Ovary (tissue), 9 donors: ENCODE measurements around the gene ASAP2. TPM values are rescaled to one million over a fixed set of nuclear protein-coding genes. Genes with fewer than 3 reads are reported as not detected.

Experiments used
- DNase-seq, 5 donors: peaks; one replicate each; pipeline ENCODE4 v3.0.0-alpha.2; 2019 to 2020
- H3K27ac ChIP-seq, 2 donors: fragments of 200-600 bp; one replicate each; pipeline versions ENCODE4 v1.5.1 to v1.8.0; 2019 to 2022
- H3K27me3 ChIP-seq: fragments of 200-600 bp; one replicate; pipeline ENCODE4 v1.8.0; 2022
- H3K36me3 ChIP-seq: fragments of 200-600 bp; sonication (generic); one replicate; pipeline ENCODE4 v1.5.1; 2019
- H3K4me1 ChIP-seq: one replicate; pipeline ENCODE4 v1.8.1; 2013; ENCODE audit warnings: mild to moderate bottlenecking, moderate library complexity; ENCODE audit not compliant: insufficient read depth
- H3K4me3 ChIP-seq: fragments of 200-600 bp; sonication (generic); one replicate; pipeline ENCODE4 v1.5.1; 2017
- H3K9me3 ChIP-seq, 2 donors: fragments of 200-600 bp in 1 of 2; sonication (generic) in 1 of 2; one replicate each; pipeline versions ENCODE4 v1.5.1 to v1.8.1; 2013 to 2019; ENCODE audit warnings: mild to moderate bottlenecking in 1 of 2, moderate library complexity in 1 of 2
- EP300 ChIP-seq: sonication (generic); formaldehyde crosslinking; IDR thresholded peaks from one replicate; pipeline ENCODE4 v1.6.1; 2017; ENCODE audit warnings: antibody characterized with exemption
- POLR2A ChIP-seq: fragments of 450-650 bp; IDR thresholded peaks from one replicate; pipeline ENCODE4 v1.6.1; 2017; ENCODE audit warnings: antibody characterized with exemption, mild to moderate bottlenecking, moderate library complexity
- WGBS, 3 donors: extraction: QIAGEN DNeasy Blood & Tissue Kit in 1 of 3; methylation state at CpG; one replicate each; pipeline versions ENCODE4 v1.1.5 to v1.1.7; 2013 to 2017; 5-methylcytosine and 5-hydroxymethylcytosine counted together
- intact Hi-C, 4 donors: fragments of 100-400 bp; cut with DNase I; formaldehyde crosslinking; loops; one replicate each; pipeline versions ENCODE4 v1.11.0 to v1.15.1; 2022 to 2023
- polyA plus RNA-seq, 2 donors: library from polyadenylated mRNA; stranded (reverse); fragments of 200-250 nt in 1 of 2; fragments of 350-450 nt in 1 of 2; fragmentation: Illumina TruSeq in 1 of 2; extraction: RNeasy Lipid Tissue Mini Kit (QIAGEN cat#74804) in 1 of 2; gene quantifications; one replicate each; pipeline ENCODE4 v1.2.3, GENCODE V29; 2013 to 2014
- total RNA-seq, 7 donors: library from RNA; depleted of rRNA in 2 of 7; stranded (reverse); fragments of >200 nt in 2 of 7; fragmentation: NEBNext Ultra II Directional in 3 of 7; extraction: Animal tissue kit (Norgen Biotek cat#: 25700) in 3 of 7; gene quantifications; one replicate each; pipeline versions ENCODE4 v1.1.0 to v1.2.4, GENCODE V29; 2016 to 2023
- TF ChIP-seq, protein P1 (sequence below), 3 donors: fragments of 450-650 bp in 2 of 3; fragments of 200-600 bp in 1 of 3; IDR thresholded peaks; one replicate each; pipeline versions ENCODE4 v1.5.1 to v1.8.0; 2016 to 2022; ENCODE audit warnings: antibody characterized with exemption in 3 of 3, mild to moderate bottlenecking in 1 of 3
- donor health status: DM: no; HTN: no; CAD: no; lungs with moderate emphysema.
- donor health status: DM: no; HTN: no; CAD: no.
- donor health status: Bipolar disorder and iron deficiency.
- donor health status: DM: yes; HTN: yes; CAD: no.
- donor health status: DM: no; HTN: no; CAD: no.
- donor health status: DM: yes; HTN: yes; CAD: no.

Gene ASAP2
- total and polyA plus RNA-seq, 9 donors = 10.3 to 22.7 (median 15.5) TPM

- DNase-seq = no peak
- 76 to 83% (median 81%) methylated on average over 10 of the region's 10 CpGs for WGBS, 3 donors
- Histone ChIP-seq H3K36me3 (no peaks in the 10 kb centered on the region), H3K27me3 (no peaks in the 10 kb centered on the region), H3K4me1 (peaks cover 11% of the 10 kb centered on the region), H3K27ac (no peak overlapping the region), H3K9me3 (no peaks in the 10 kb centered on the region), H3K4me3 (no peak overlapping the region)
- intact Hi-C loops = no loop called here
- TF ChIP-seq EP300 (no peak), POLR2A (no peak)
- TF ChIP-seq, protein P1, sequence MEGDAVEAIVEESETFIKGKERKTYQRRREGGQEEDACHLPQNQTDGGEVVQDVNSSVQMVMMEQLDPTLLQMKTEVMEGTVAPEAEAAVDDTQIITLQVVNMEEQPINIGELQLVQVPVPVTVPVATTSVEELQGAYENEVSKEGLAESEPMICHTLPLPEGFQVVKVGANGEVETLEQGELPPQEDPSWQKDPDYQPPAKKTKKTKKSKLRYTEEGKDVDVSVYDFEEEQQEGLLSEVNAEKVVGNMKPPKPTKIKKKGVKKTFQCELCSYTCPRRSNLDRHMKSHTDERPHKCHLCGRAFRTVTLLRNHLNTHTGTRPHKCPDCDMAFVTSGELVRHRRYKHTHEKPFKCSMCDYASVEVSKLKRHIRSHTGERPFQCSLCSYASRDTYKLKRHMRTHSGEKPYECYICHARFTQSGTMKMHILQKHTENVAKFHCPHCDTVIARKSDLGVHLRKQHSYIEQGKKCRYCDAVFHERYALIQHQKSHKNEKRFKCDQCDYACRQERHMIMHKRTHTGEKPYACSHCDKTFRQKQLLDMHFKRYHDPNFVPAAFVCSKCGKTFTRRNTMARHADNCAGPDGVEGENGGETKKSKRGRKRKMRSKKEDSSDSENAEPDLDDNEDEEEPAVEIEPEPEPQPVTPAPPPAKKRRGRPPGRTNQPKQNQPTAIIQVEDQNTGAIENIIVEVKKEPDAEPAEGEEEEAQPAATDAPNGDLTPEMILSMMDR (IDR thresholded peaks at IDR 0.05) = no peak
Observed at GRCh38 chr2:9174771-9175437, 31.7 kb upstream of the ASAP2 start.

GRCh38 chr2:9178110-9178903, 28.3 kb upstream of the ASAP2 start:
- Histone ChIP-seq H3K36me3 (no peaks in the 10 kb centered on the region), H3K27ac (peak overlapping the region; percentile 18 to 68), H3K9me3 (no peaks in the 10 kb centered on the region), H3K4me1 (peaks cover 14% of the 10 kb centered on the region), H3K27me3 (no peaks in the 10 kb centered on the region), H3K4me3 (no peak overlapping the region)
- TF ChIP-seq EP300 (no peak), POLR2A (no peak)
- TF ChIP-seq, protein P1 (IDR thresholded peaks at IDR 0.05) = no peak
- DNase-seq = peak in 1 of 5 donors; percentile 30
- intact Hi-C loops = no loop called here
- WGBS, 3 donors = 32 to 55% (median 52%) methylated on average over 2 of the region's 2 CpGs

- intact Hi-C loops = no loop called here
Observed at GRCh38 chr2:9178904-9179571, 27.6 kb upstream of the ASAP2 start.

More at GRCh38 chr2:9178904-9179571, 27.6 kb upstream of the ASAP2 start:
- peak overlapping the region; percentile 18 to 68 for H3K27ac ChIP-seq
- H3K27me3 ChIP-seq = no peaks in the 10 kb centered on the region
- TF ChIP-seq POLR2A = no peak
- TF ChIP-seq EP300 = no peak
- TF ChIP-seq, protein P1 (IDR thresholded peaks at IDR 0.05) = no peak
- peaks cover 14% of the 10 kb centered on the region for H3K4me1 ChIP-seq
- no peaks in the 10 kb centered on the region for H3K9me3 ChIP-seq
- no peak overlapping the region for H3K4me3 ChIP-seq
- 6 to 15% (median 10%) methylated on average over 13 of the region's 13 CpGs for WGBS, 3 donors
- peak; percentile 49 to 74 (median 59) for DNase-seq
- H3K36me3 ChIP-seq = no peaks in the 10 kb centered on the region
